Stimulated activated CD4-positive, alpha-beta T cell treated with anti-CD3 and anti-CD28 coated beads, Interleukin-1b, Interleukin-23, amount 100 ng/mL, for 24 hours (primary cell): ENCODE measurements around the gene NHS.

Experiments used
- DNase-seq, 4 experiments: peaks; one replicate each; pipeline ENCODE4 v3.0.0-alpha.2; 2020; ENCODE audit warnings: low read depth in 4 of 4, low spot score in 1 of 4

Gene NHS

DNA sequence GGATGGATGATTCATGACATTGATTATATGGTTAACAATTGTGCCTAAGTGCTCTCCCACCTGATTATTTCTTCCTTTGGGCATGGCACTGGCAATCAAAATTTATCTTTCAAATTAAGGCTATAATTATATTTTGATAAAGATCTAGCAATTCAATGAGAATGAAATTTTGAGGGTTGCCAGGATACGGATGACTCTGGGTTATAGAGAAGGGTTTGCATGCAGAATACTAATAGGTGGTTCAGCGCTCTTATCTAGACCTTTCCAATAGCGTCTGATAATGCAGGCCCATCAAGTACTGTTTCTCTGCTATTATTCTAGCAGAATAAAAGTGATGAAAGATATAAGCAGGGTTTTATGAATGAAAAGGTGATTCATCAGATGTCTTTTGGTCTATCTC lies 287.4 kb downstream of the NHS start:
- no peak for DNase-seq

DNA sequence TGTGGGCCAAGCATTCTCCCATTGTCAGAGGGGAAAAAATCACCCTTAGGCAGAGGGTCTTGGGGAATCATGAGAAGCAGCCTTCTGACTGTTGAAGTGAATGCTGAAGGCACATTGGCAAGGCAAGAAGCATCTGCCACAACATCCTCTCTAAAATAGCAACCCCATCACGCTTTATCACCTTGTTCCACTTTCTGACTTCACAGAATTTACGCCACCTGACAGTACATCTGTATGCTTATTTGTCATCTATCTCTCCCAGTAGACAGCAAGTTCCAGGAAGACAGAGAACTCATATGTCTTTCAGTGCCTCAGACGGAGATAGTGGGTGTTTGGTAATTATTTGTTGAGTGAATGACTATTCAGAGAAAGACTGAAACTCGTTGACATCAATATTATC lies 293.9 kb downstream of the NHS start:
- DNase-seq = no peak

- DNase-seq = no peak
Observed at GRCh38 chrX:17669458-17669857, 294.5 kb downstream of the NHS start.

- no peak for DNase-seq
Observed at GRCh38 chrX:17669891-17670290, 294.9 kb downstream of the NHS start.

- no peak for DNase-seq
Observed at GRCh38 chrX:17670874-17671273, 295.9 kb downstream of the NHS start.

DNA sequence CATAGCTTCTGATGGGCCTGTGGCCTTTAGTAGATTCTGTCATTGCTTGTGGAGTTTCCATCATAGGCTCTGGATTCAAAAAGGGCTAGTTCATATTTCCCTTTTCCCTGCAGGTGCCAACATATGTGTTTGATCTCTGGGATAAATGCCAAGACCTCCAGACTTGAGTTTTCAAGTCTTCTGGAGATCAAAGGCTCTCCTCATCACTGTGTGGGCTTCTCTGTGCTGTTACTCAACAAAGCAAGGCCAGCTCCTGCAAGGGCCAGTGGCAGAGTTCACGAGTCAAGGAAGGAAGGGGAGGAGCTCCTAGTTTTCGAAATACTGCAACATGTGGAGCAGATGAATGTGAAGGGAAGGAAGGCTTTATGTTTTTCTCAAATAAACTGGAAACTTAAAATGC lies 299.6 kb downstream of the NHS start:
- DNase-seq = no peak

DNA sequence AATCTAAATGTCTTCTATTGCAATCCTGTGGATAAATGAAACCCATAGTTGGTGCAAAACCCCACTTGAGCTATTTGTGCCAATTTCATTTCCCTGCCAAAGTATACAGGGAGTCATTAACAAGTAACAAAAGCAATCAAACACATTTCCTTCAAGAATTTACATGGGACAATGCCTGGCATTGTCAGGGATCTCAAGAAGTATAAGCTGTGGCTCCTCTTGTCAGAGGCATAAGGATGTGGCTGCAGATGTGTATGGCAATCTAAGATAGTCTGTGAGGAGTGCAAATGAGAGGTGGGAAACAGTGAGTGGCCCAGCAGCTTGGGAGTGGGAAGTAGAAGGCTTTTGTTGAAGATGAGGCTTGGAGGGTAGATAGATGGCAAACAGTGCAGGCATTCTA lies 304.3 kb downstream of the NHS start:
- no peak for DNase-seq

DNA sequence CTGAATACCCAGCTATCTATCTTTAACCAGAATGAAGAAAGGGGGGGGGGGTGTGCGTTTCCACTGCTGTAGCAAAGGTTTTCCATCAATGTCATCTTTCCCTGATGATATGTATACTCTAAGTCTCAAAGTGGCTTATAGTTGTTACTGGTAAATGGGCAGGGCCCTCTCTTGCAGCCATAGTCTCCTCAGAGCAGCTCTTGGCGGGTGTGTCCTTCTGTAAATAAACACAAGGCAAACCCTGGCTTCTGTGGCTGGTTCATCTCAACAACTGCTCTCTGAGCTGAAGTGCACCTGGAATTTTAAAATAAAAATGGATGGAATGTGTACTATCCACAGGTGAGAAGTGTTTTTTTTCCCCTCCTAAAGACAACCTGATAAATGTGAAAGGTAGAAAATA lies 304.8 kb downstream of the NHS start:
- DNase-seq = no peak

GRCh38 chrX:17680732-17681413 lies 305.9 kb downstream of the NHS start:
- no peak for DNase-seq

DNA sequence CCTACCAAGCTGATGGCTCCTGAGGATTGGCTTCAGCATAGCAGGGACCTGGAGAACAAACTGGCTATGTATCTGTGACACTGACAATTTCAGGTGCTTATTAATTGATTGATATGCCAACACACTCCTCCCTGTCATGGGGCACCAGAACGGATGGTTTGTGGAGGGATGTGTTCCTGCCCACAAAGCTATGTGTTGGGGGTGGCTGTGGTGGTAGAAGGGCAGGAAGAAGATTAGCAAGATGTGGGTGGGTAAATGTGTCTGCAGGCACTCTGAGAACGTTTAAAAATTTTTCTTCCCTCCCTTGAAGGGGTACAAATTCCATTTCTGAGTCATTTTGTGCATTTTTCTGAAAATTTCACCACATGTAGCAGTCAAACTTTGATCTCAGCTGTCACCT lies 307.3 kb downstream of the NHS start:
- peak in 1 of 4 experiments; percentile 4 for DNase-seq

GRCh38 chrX:17685026-17685425 lies 310.0 kb downstream of the NHS start:
- no peak for DNase-seq

DNA sequence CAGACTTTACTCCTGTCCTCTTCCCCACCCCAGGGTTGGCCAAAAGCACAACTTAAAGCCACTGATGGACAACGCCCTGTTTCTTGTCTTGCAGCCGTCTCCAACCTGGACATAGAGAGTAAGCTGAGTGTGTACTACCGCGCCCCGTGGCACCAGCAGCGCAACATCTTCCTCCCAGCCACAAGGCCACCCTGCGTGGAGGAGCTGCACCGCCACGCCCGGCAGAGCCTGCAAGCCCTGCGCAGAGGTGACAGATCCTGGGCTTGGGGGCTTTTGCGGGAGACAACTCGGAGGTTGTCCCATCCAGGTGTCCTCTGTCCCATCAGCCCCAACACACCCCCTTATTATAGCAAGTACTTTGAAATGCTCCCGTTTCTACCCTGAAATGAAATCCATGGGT lies 312.6 kb downstream of the NHS start:
- no peak for DNase-seq

DNA sequence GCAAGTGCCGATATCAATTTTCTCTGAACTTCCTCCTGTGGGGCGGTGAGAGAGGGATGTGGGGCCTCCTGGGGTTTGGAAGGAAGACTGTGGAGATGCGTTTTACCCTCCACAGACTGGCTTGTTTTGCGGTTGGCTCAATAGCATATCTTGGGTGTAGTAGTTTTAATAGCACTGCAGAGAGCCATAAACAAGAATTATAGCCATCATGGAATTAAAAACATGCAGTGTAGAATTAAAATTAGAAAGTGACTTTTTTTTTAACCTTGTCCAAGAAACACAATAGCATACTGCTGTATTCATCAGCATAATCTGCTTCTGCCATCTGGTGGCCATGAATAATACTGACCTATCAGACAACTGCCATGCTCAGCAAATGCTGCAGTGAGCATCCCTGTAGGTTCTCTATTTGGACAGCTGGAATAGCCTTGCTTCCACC lies 315.0 kb downstream of the NHS start:
- peak in 3 of 4 experiments; percentile 2 to 17 (median 15) for DNase-seq

GRCh38 chrX:17692709-17693346 lies 317.8 kb downstream of the NHS start:
- DNase-seq = no peak

DNA sequence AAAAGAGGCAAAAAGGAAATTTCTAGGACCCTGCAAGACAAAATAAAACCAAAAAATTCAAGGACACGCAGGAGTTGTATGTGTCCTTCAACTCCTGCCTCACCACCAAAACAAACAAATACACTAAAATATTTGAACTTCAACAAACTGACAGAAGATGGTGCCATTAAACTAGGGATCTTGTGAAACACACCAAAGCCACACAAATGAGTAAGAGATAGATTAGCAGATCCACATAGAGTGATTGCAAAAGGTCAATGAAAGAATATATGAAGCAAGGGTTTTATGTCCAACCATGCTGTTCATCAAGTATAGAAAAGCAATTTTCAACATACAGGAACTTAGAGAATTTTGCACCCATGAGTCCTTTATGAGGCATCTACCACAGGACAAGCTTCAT lies 322.2 kb downstream of the NHS start:
- DNase-seq = no peak

GRCh38 chrX:17700976-17701375 lies 326.0 kb downstream of the NHS start:
- no peak for DNase-seq

GRCh38 chrX:17703201-17703600 lies 328.2 kb downstream of the NHS start:
- DNase-seq = no peak

- DNase-seq = no peak
Observed at GRCh38 chrX:17705211-17705610, 330.2 kb downstream of the NHS start.

DNA sequence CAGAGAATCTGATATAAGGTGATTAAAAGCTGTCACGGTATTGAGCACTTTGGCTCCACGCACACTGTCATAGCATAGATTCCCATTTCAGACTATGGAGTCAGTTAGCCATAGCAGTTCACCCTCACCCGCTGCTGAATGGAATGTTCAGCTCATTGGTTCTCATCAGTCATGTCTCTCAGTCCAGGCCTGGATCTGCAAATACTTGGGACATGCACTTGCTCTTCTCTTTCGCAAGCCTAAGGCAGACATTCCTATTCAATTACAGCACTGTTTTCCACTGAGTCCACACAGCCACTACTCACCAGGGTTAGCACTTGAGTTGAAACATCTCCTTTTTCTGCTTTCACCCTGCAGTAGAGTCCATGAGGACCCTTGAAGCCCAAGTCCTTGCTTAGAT lies 331.7 kb downstream of the NHS start:
- DNase-seq = no peak

- no peak for DNase-seq
Observed at GRCh38 chrX:17707731-17708130, 332.7 kb downstream of the NHS start.

DNA sequence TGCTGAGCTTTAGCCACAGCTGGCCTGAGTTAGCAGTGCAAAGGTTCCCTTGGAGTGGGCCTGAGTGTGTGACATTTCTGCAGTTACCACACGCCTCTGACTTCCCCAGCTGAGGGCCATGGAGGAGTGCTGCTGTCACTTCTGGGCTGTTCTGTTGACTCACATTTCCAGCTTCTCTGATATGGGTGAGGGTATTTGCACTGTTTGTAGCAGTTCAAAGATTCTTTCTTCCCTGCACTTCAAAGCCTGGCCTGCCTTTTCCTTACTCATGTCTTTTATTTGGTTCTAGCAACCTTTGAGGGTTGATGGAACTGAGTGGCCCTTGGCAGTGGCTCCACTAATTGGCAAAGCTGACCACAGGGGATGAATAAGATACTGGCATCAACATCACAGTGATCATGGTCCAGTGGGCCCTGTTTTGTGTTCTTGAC lies 335.9 kb downstream of the NHS start:
- no peak for DNase-seq

- DNase-seq = no peak
Observed at GRCh38 chrX:17713288-17713687, 338.3 kb downstream of the NHS start.

GRCh38 chrX:17718649-17719165 lies 343.7 kb downstream of the NHS start:
- DNase-seq = no peak
